SKM-1 treated with dmso at 0.1 percent for 144 hours (cell line): ENCODE results near the gene OR51D1.

Source experiments
- DNase-seq: peaks from one replicate; lab custom pipeline; 2025; ENCODE audit not compliant: unreplicated experiment; lab: John Stamatoyannopoulos, UW

OR51D1 gene

GRCh38 chr11:4636962-4637661 lies at the start of gene OR51D1:
TSS of gene OR51D1 (plus strand) at chr11:4637477. CDS start at chr11:4639791, 2,314 bp downstream.
- peak; percentile 41 for DNase-seq

GRCh38 chr11:4589017-4589416 lies 48.3 kb upstream of the OR51D1 start:
- DNase-seq: no peak

- no peak for DNase-seq
Observed at GRCh38 chr11:4593739-4594138, 43.5 kb upstream of the OR51D1 start, which contains the start of gene OR52I1. TSS of gene OR52I1 (plus strand) at chr11:4594039. CDS start at chr11:4594039, 0 bp downstream.

- DNase-seq: no peak
Observed at GRCh38 chr11:4605057-4605456, 32.2 kb upstream of the OR51D1 start.

GRCh38 chr11:4606231-4607015 lies 30.9 kb upstream of the OR51D1 start:
- no peak for DNase-seq

- DNase-seq: no peak
Observed at GRCh38 chr11:4607096-4607495, 30.2 kb upstream of the OR51D1 start.

GRCh38 chr11:4607781-4608666 lies 29.3 kb upstream of the OR51D1 start, which contains the start of gene TRIM68:
TSS of gene TRIM68 (minus strand) at chr11:4608231. CDS start at chr11:4605504, 2,727 bp downstream.
- DNase-seq: peak; percentile 88

- no peak for DNase-seq
Observed at GRCh38 chr11:4610258-4610935, 26.9 kb upstream of the OR51D1 start.

- DNase-seq: no peak
Observed at GRCh38 chr11:4611986-4612385, 25.3 kb upstream of the OR51D1 start.

- no peak for DNase-seq
Observed at GRCh38 chr11:4615856-4616444, 21.3 kb upstream of the OR51D1 start.

GRCh38 chr11:4619514-4619913 lies 17.8 kb upstream of the OR51D1 start:
- no peak for DNase-seq

GRCh38 chr11:4626207-4627099 lies 10.8 kb upstream of the OR51D1 start:
- DNase-seq: peak; percentile 55

GRCh38 chr11:4636136-4636535 lies 1.1 kb upstream of the OR51D1 start:
- no peak for DNase-seq

GRCh38 chr11:4637662-4638047 lies 378 bp downstream of the OR51D1 start:
- DNase-seq: no peak

- DNase-seq: no peak
Observed at GRCh38 chr11:4639931-4640330, 2.7 kb downstream of the OR51D1 start.

- DNase-seq: no peak
Observed at GRCh38 chr11:4641501-4641900, 4.2 kb downstream of the OR51D1 start.

- no peak for DNase-seq
Observed at GRCh38 chr11:4642043-4642442, 4.8 kb downstream of the OR51D1 start.

GRCh38 chr11:4643076-4643475 lies 5.8 kb downstream of the OR51D1 start:
- DNase-seq: no peak

GRCh38 chr11:4643682-4644081 lies 6.4 kb downstream of the OR51D1 start, which contains the start of gene OR51E1:
TSS of gene OR51E1 (plus strand) at chr11:4643982. CDS start at chr11:4652527, 8,545 bp downstream.
- DNase-seq: no peak
